ENCODE measurements around the gene COG8. TPM values are rescaled to one million over a fixed set of nuclear protein-coding genes. Genes with fewer than 3 reads are reported as not detected.

The COG8 gene
- total RNA-seq (2021) (39.9 and 41.9 TPM in 2 replicates), Bru-seq, nascent RNA (percentile 81 among the genes with signal in this experiment), BruChase-seq, experiment 1, labeled RNA remaining after a 2-hour chase (percentile 92 among the genes with signal in this experiment), BruChase-seq, experiment 2, labeled RNA remaining after a 6-hour chase (percentile 91 among the genes with signal in this experiment)
- long read RNA-seq, full-length matches to known transcripts = 35 of 51 reads
- long read RNA-seq, partial matches to known transcripts = 1 of 51 reads
- long read RNA-seq, other reads (novel, unspliced or antisense) = 15 of 51 reads

- Histone ChIP-seq H3K4me2 (peak within 1 kb of the TSS; percentile 88), H2AFZ (peak within 1 kb of the TSS; percentile 89), H3K27ac (peak within 1 kb of the TSS; percentile 73), H3K36me3 (ENCODE audit: low read depth) (peaks cover 31% of the 10 kb centered on the region), H3K4me3 (peak within 1 kb of the TSS; percentile 88), H3K9me2 (ENCODE audit: insufficient read depth) (no peaks in the 10 kb centered on the region), H4K20me1 (ENCODE audit: insufficient read depth) (0 out of 2 replicates have a peak, but pooled peaks cover 4% of the 10 kb centered on the region), H3K79me2 (ENCODE audit: low read depth) (peaks cover 48% of the 10 kb centered on the region), H3F3A (ENCODE audit: insufficient read depth, low read depth) (peaks cover 46% of the 10 kb centered on the region), H3K27me3 (ENCODE audit: insufficient read depth, low read depth) (no peaks in the 10 kb centered on the region), H3K9me3 (ENCODE audit: insufficient read depth, low read depth) (no peaks in the 10 kb centered on the region), H3K4me1 (replicated peaks; ENCODE audit: insufficient read depth) (peaks cover 16% of the 10 kb centered on the region)
- no peak for TF ChIP-seq EZH2 (IDR thresholded peaks at IDR 0.05; ENCODE audit: low read depth)
- peak; percentile 84 for TF ChIP-seq CTCF (conservative IDR thresholded peaks at IDR 0.05)
- peak; percentile 94 to 97 for DNase-seq
- intact Hi-C loops (cut with micrococcal nuclease; ENCODE audit: unreplicated experiment) = loop anchor here (1.0 to 10.0 kb wide), 2 partner anchors 9 to 425 kb away; partner anchors contain the start of genes PDF and WWP2
- ChIA-PET POLR2A (ENCODE audit: unreplicated experiment) (interaction anchor here (0.7 kb wide), 1 partner anchor 282 kb away, joined by 4 read pairs; no protein-coding TSS in a partner anchor), CTCF (no interaction called here)
- BruUV-seq (replicated peaks) = no TSS peak
Measured at GRCh38 chr16:69339289-69340094, at the start of gene COG8, which contains the start of gene NIP7. Gene COG8, minus strand, starts transcription at chr16:69339564. Its CDS starts 12 bp downstream, at chr16:69339552. Gene NIP7, plus strand, starts transcription at chr16:69339772. Its CDS starts 58 bp downstream, at chr16:69339830.

- no peaks in the 10 kb centered on the region for H3K9me2 ChIP-seq (ENCODE audit: insufficient read depth)
- peaks cover 24% of the 10 kb centered on the region for H3K36me3 ChIP-seq (ENCODE audit: low read depth)
- intact Hi-C loops (cut with micrococcal nuclease; ENCODE audit: unreplicated experiment) = no loop called here
- H3K4me2 ChIP-seq = peak overlapping the region; percentile 99
- ChIA-PET POLR2A (ENCODE audit: unreplicated experiment) (no interaction called here), CTCF (no interaction called here)
- no peaks in the 10 kb centered on the region for H3K27me3 ChIP-seq (ENCODE audit: insufficient read depth, low read depth)
- H3K4me3 ChIP-seq = peak overlapping the region; percentile 79
- no peaks in the 10 kb centered on the region for H3K9me3 ChIP-seq (ENCODE audit: insufficient read depth, low read depth)
- no TSS peak for BruUV-seq (replicated peaks)
- H2AFZ ChIP-seq = peak overlapping the region; percentile 98; the same call in 1 of the 2 replicates
- peaks cover 8% of the 10 kb centered on the region for H3F3A ChIP-seq (ENCODE audit: insufficient read depth, low read depth)
- H4K20me1 ChIP-seq (ENCODE audit: insufficient read depth) = no peaks in the 10 kb centered on the region; the same call in 1 of the 2 replicates
- peaks cover 14% of the 10 kb centered on the region for H3K4me1 ChIP-seq (replicated peaks; ENCODE audit: insufficient read depth)
- peaks cover 45% of the 10 kb centered on the region for H3K79me2 ChIP-seq (ENCODE audit: low read depth)
- DNase-seq = no peak
- no peak overlapping the region for H3K27ac ChIP-seq
- TF ChIP-seq CTCF (conservative IDR thresholded peaks at IDR 0.05) (no peak), EZH2 (IDR thresholded peaks at IDR 0.05; ENCODE audit: low read depth) (no peak)
Measured at GRCh38 chr16:69386596-69386995, 47.2 kb upstream of the COG8 start.

- peak overlapping the region; percentile 79 for H3K4me3 ChIP-seq
- H3K9me3 ChIP-seq (ENCODE audit: insufficient read depth, low read depth) = no peaks in the 10 kb centered on the region
- peaks cover 29% of the 10 kb centered on the region for H3K36me3 ChIP-seq (ENCODE audit: low read depth)
- DNase-seq = no peak
- CTCF ChIA-PET = interaction anchor here (0.7 kb wide), 1 partner anchor 17 kb away, joined by 5 read pairs; no protein-coding TSS in a partner anchor
- intact Hi-C loops (cut with micrococcal nuclease; ENCODE audit: unreplicated experiment) = no loop called here
- no peaks in the 10 kb centered on the region for H3K27me3 ChIP-seq (ENCODE audit: insufficient read depth, low read depth)
- H3K27ac ChIP-seq = peak overlapping the region; percentile 27
- H3K4me2 ChIP-seq = peak overlapping the region; percentile 99
- H4K20me1 ChIP-seq (ENCODE audit: insufficient read depth) = no peaks in the 10 kb centered on the region; the same call in 1 of the 2 replicates
- BruUV-seq (replicated peaks) = no TSS peak
- POLR2A ChIA-PET (ENCODE audit: unreplicated experiment) = no interaction called here
- no peak for TF ChIP-seq CTCF (conservative IDR thresholded peaks at IDR 0.05)
- TF ChIP-seq EZH2 (IDR thresholded peaks at IDR 0.05; ENCODE audit: low read depth) = no peak
- peaks cover 8% of the 10 kb centered on the region for H3F3A ChIP-seq (ENCODE audit: insufficient read depth, low read depth)
- peaks cover 14% of the 10 kb centered on the region for H3K4me1 ChIP-seq (replicated peaks; ENCODE audit: insufficient read depth)
- H3K9me2 ChIP-seq (ENCODE audit: insufficient read depth) = no peaks in the 10 kb centered on the region
- peak overlapping the region; percentile 98 for H2AFZ ChIP-seq
- H3K79me2 ChIP-seq (ENCODE audit: low read depth) = peaks cover 48% of the 10 kb centered on the region
Measured at GRCh38 chr16:69384974-69385373, 45.6 kb upstream of the COG8 start.
